Gastroesophageal sphincter (tissue), 4 donors: ENCODE measurements around the gene SPARCL1. TPM values are rescaled to one million over a fixed set of nuclear protein-coding genes. Genes with fewer than 3 reads are reported as not detected.
"Not testable (repeated sequence)": the region's sequence is repeated elsewhere in the genome, so short reads cannot be mapped to it uniquely, and the experiment has no call there.

Experiments
- ATAC-seq: fragments of 150-250 bp; one replicate; pipeline ENCODE4 v1.9.1; 2016; ENCODE audit warnings: mild to moderate bottlenecking, moderate library complexity
- H3K27ac ChIP-seq, 4 donors: fragments of 200-600 bp; sonication (generic) in 3 of 4; 1 replicate in 3 of 4; 2 replicates in 1 of 4; pipeline ENCODE4 v1.5.1; 2016 to 2019
- H3K27me3 ChIP-seq: fragments of 200-600 bp; sonication (generic); one replicate; pipeline ENCODE4 v1.5.1; 2019
- H3K36me3 ChIP-seq, 2 donors: fragments of 200-600 bp; sonication (generic); one replicate each; pipeline ENCODE4 v1.5.1; 2019; ENCODE audit warnings: control low read depth in 1 of 2
- H3K4me1 ChIP-seq, 3 donors: fragments of 200-600 bp; sonication (generic); 1 replicate in 2 of 3; 2 replicates in 1 of 3; pipeline ENCODE4 v1.5.1; 2016 to 2019; ENCODE audit warnings: control low read depth in 2 of 3
- H3K4me3 ChIP-seq, 2 donors: fragments of 200-600 bp; sonication (generic); one replicate each; pipeline ENCODE4 v1.5.1; 2019; ENCODE audit warnings: mild to moderate bottlenecking in 1 of 2, moderate library complexity in 1 of 2
- H3K9me3 ChIP-seq, 3 donors: fragments of 200-600 bp; sonication (generic); one replicate each; pipeline ENCODE4 v1.5.1; 2017 to 2019; ENCODE audit warnings: control low read depth in 2 of 3
- CTCF ChIP-seq, 4 experiments: fragments of 200-600 bp in 2 of 4; fragments of 450-650 bp in 2 of 4; sonication (generic) in 1 of 4; IDR thresholded peaks; one replicate each; pipeline ENCODE4 v1.5.1; 2017 to 2019; ENCODE audit warnings: antibody characterized with exemption in 4 of 4, mild to moderate bottlenecking in 2 of 4, moderate library complexity in 2 of 4
- EP300 ChIP-seq: sonication (generic); formaldehyde crosslinking; IDR thresholded peaks from one replicate; pipeline ENCODE4 v1.6.1; 2017; ENCODE audit warnings: antibody characterized with exemption, mild to moderate bottlenecking
- POLR2A ChIP-seq, 2 donors: fragments of 450-650 bp; IDR thresholded peaks; one replicate each; pipeline ENCODE4 v1.6.1; 2017; ENCODE audit warnings: antibody characterized with exemption in 2 of 2, mild to moderate bottlenecking in 2 of 2, moderate library complexity in 1 of 2
- POLR2AphosphoS5 ChIP-seq: sonication (generic); formaldehyde crosslinking; IDR thresholded peaks from one replicate; pipeline ENCODE4 v1.6.1; 2017; ENCODE audit warnings: antibody characterized with exemption
- WGBS, 2 donors: methylation state at CpG; one replicate each; pipeline ENCODE4 v1.1.5; 2018; ENCODE audit warnings: low coverage in 1 of 2; 5-methylcytosine and 5-hydroxymethylcytosine counted together
- total RNA-seq, 4 donors: library from RNA; depleted of rRNA; stranded (reverse); fragments of >200 nt; gene quantifications; one replicate each; pipeline ENCODE4 v1.1.0, GENCODE V29; 2016

Gene SPARCL1
- total RNA-seq, 4 donors from 2014 or later, result 1,558 to 2,335 (median 1,828) TPM

- Histone ChIP-seq H3K4me3 (no peak overlapping the region), H3K36me3 (no peaks in the 10 kb centered on the region), H3K4me1 (peaks cover 0 to 45% (median 10%) of the 10 kb centered on the region in 3 donors), H3K9me3 (no peaks in the 10 kb centered on the region), H3K27me3 (no peaks in the 10 kb centered on the region), H3K27ac (no peak overlapping the region)
- TF ChIP-seq POLR2A (IDR thresholded peaks at IDR 0.05) (no peak), EP300 (no peak), POLR2AphosphoS5 (no peak), CTCF (IDR thresholded peaks at IDR 0.05) (no peak)
- no peak for ATAC-seq
- 83 to 100% methylated on average over 2 of the region's 2 CpGs for WGBS, 2 donors
Observed at GRCh38 chr4:87425711-87426110, 103.5 kb downstream of the SPARCL1 start.

GRCh38 chr4:87424099-87424543, 105.1 kb downstream of the SPARCL1 start:
- H3K27ac ChIP-seq, H3K27me3 ChIP-seq: not testable (repeated sequence)
- 63 to 92% methylated on average over 6 to 13 of the region's 22 CpGs for WGBS, 2 donors

More at GRCh38 chr4:87424099-87424543, 105.1 kb downstream of the SPARCL1 start:
- H3K4me1 ChIP-seq, result peaks cover 0 to 45% (median 10%) of the 10 kb centered on the region in 3 donors
- H3K4me3 ChIP-seq, result peak overlapping the region in 1 of 2 donors; percentile 80
- not testable (repeated sequence) for H3K9me3 ChIP-seq, H3K36me3 ChIP-seq, ATAC-seq

Other genes with a start within 250 kb of the SPARCL1 start
- 1 to 10 TPM in 1 of 4 donors, under 1 TPM in 3; 0.54 to 1.1 (median 0.67) TPM for gene HSD17B13, start 206.5 kb downstream of the SPARCL1 start, total RNA-seq
- 10 to 100 TPM; 32.7 to 98.0 (median 65.4) TPM for gene HSD17B11, start 138.2 kb downstream of the SPARCL1 start, total RNA-seq
- gene NUDT9, start 106.8 kb downstream of the SPARCL1 start, total RNA-seq, result 10 to 100 TPM; 19.3 to 26.7 (median 22.8) TPM
- gene DSPP, start 79.2 kb upstream of the SPARCL1 start, total RNA-seq, result not detected
- not detected for gene DMP1, start 120.9 kb upstream of the SPARCL1 start, total RNA-seq